ENCODE results near the gene STN1. TPM values are rescaled to one million over a fixed set of nuclear protein-coding genes. Genes with fewer than 3 reads are reported as not detected.
"Not testable (repeated sequence)": the region's sequence is repeated elsewhere in the genome, so short reads cannot be mapped to it uniquely, and the experiment has no call there.

Gene STN1
- total RNA-seq, 1 donor from 2014 or later, result 49.3 TPM

- no peak for DNase-seq (ENCODE audit: low spot score)
These were observed 56.5 kb downstream of the STN1 start for GRCh38 chr10:103861505-103861904.

- DNase-seq (ENCODE audit: low spot score), result peak; percentile 75
These were observed 58.6 kb downstream of the STN1 start for GRCh38 chr10:103859161-103860086.

- no peak for DNase-seq (ENCODE audit: low spot score)
These were observed 59.6 kb downstream of the STN1 start for GRCh38 chr10:103858360-103858759.

- no peak for DNase-seq (ENCODE audit: low spot score)
These were observed 61.2 kb downstream of the STN1 start for GRCh38 chr10:103856797-103857170.

GRCh38 chr10:103855852-103856796 is 61.9 kb downstream of the STN1 start:
- DNase-seq (ENCODE audit: low spot score), result no peak

- DNase-seq (ENCODE audit: low spot score), result peak; percentile 62
These were observed 62.6 kb downstream of the STN1 start, which contains the start of gene SH3PXD2A for GRCh38 chr10:103855424-103855823. Gene SH3PXD2A (minus strand): TSS chr10:103855576. CDS start chr10:103855266, 310 bp downstream.

- DNase-seq (ENCODE audit: low spot score), result no peak
These were observed 63.1 kb downstream of the STN1 start for GRCh38 chr10:103854686-103855391.

GRCh38 chr10:103854265-103854685 is 63.7 kb downstream of the STN1 start:
- no peak for DNase-seq (ENCODE audit: low spot score)

GRCh38 chr10:103853428-103854264 is 64.3 kb downstream of the STN1 start:
- no peak for DNase-seq (ENCODE audit: low spot score)

- DNase-seq (ENCODE audit: low spot score), result no peak
These were observed 65.1 kb downstream of the STN1 start for GRCh38 chr10:103852856-103853255.

- DNase-seq (ENCODE audit: low spot score), result no peak
These were observed 65.7 kb downstream of the STN1 start for GRCh38 chr10:103852189-103852711.

GRCh38 chr10:103851261-103851660 is 66.7 kb downstream of the STN1 start:
- no peak for DNase-seq (ENCODE audit: low spot score)

GRCh38 chr10:103850572-103850895 is 67.5 kb downstream of the STN1 start:
- no peak for DNase-seq (ENCODE audit: low spot score)

GRCh38 chr10:103849880-103850571 is 68.0 kb downstream of the STN1 start:
- DNase-seq (ENCODE audit: low spot score), result no peak

GRCh38 chr10:103849212-103849877 is 68.6 kb downstream of the STN1 start:
- DNase-seq (ENCODE audit: low spot score), result no peak

GRCh38 chr10:103847909-103848468 is 70.0 kb downstream of the STN1 start:
- no peak for DNase-seq (ENCODE audit: low spot score)

GRCh38 chr10:103847346-103847745 is 70.6 kb downstream of the STN1 start:
- DNase-seq (ENCODE audit: low spot score), result no peak

- DNase-seq (ENCODE audit: low spot score), result no peak
These were observed 72.0 kb downstream of the STN1 start for GRCh38 chr10:103845972-103846371.

- DNase-seq (ENCODE audit: low spot score), result not testable (repeated sequence)
These were observed 72.6 kb downstream of the STN1 start for GRCh38 chr10:103845346-103845745.

Data from ureter (tissue), 1 donor.